ENCODE measurements around the gene ABCC1. TPM values are rescaled to one million over a fixed set of nuclear protein-coding genes. Genes with fewer than 3 reads are reported as not detected.

Gene ABCC1
- total and polyA plus RNA-seq, 2 of the 4 experiments (the other 2 are of a cell fraction), result 39.4 to 66.0 TPM

DNA sequence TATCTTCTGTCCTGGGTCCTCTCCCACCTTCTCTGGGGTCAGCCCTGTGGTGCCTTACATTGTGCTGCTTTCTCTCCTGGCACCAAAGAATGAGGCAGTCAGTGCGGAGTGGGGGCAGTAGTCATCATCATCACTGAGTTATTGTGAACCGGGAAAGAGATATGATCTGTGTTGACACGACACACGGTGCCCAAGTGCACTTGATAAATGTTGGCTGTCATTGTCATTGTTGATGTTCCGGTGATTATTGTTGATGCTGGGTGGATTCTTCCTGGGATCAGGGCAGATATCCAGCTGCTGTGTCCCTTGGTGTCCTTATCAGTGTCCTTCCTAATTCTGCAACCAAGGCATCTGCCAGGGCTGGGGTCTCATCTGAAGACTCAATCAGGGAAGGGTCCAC is 152.2 kb downstream of the ABCC1 start:
- CTCF ChIA-PET, result interaction anchor here (0.6 kb wide), 1 partner anchor 268 kb away, joined by 4 read pairs; no protein-coding TSS in a partner anchor
- TF ChIP-seq RCOR1 (IDR thresholded peaks at IDR 0.05; ENCODE audit: insufficient replicate concordance, low read length) (no peak), MXI1 (IDR thresholded peaks at IDR 0.05; ENCODE audit: borderline replicate concordance, low read depth, low read length) (no peak), MAFK (IDR thresholded peaks at IDR 0.05; ENCODE audit: low read depth, low read length) (no peak), CHD1 (IDR thresholded peaks at IDR 0.05; ENCODE audit: low read depth, low read length) (no peak), RFX5 (IDR thresholded peaks at IDR 0.05; ENCODE audit: low read depth, low read length) (no peak), BHLHE40 (IDR thresholded peaks at IDR 0.05; ENCODE audit: low read depth, low read length) (no peak), POLR2A (IDR thresholded peaks at IDR 0.05; ENCODE audit: low read depth, low read length) (no peak), FOS (IDR thresholded peaks at IDR 0.05; ENCODE audit: low read depth, low read length) (no peak), NFE2L2 (IDR thresholded peaks at IDR 0.05; ENCODE audit: low read depth, low read length) (no peak), CEBPB (IDR thresholded peaks at IDR 0.05; ENCODE audit: low read depth, low read length) (no peak), SMC3 (IDR thresholded peaks at IDR 0.05; ENCODE audit: low read depth, low read length) (no peak), RAD21 (IDR thresholded peaks at IDR 0.05; ENCODE audit: low read length) (no peak), MAZ (IDR thresholded peaks at IDR 0.05; ENCODE audit: borderline replicate concordance, low read depth, low read length) (no peak)
- TF ChIP-seq, protein P1, sequence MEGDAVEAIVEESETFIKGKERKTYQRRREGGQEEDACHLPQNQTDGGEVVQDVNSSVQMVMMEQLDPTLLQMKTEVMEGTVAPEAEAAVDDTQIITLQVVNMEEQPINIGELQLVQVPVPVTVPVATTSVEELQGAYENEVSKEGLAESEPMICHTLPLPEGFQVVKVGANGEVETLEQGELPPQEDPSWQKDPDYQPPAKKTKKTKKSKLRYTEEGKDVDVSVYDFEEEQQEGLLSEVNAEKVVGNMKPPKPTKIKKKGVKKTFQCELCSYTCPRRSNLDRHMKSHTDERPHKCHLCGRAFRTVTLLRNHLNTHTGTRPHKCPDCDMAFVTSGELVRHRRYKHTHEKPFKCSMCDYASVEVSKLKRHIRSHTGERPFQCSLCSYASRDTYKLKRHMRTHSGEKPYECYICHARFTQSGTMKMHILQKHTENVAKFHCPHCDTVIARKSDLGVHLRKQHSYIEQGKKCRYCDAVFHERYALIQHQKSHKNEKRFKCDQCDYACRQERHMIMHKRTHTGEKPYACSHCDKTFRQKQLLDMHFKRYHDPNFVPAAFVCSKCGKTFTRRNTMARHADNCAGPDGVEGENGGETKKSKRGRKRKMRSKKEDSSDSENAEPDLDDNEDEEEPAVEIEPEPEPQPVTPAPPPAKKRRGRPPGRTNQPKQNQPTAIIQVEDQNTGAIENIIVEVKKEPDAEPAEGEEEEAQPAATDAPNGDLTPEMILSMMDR (conservative IDR thresholded peaks at IDR 0.05; ENCODE audit: low read depth, low read length), result no peak
- TF ChIP-seq, protein P2, sequence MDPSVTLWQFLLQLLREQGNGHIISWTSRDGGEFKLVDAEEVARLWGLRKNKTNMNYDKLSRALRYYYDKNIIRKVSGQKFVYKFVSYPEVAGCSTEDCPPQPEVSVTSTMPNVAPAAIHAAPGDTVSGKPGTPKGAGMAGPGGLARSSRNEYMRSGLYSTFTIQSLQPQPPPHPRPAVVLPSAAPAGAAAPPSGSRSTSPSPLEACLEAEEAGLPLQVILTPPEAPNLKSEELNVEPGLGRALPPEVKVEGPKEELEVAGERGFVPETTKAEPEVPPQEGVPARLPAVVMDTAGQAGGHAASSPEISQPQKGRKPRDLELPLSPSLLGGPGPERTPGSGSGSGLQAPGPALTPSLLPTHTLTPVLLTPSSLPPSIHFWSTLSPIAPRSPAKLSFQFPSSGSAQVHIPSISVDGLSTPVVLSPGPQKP (IDR thresholded peaks at IDR 0.05; ENCODE audit: borderline replicate concordance, low read depth, low read length), result no peak
- TF ChIP-seq, protein P3, sequence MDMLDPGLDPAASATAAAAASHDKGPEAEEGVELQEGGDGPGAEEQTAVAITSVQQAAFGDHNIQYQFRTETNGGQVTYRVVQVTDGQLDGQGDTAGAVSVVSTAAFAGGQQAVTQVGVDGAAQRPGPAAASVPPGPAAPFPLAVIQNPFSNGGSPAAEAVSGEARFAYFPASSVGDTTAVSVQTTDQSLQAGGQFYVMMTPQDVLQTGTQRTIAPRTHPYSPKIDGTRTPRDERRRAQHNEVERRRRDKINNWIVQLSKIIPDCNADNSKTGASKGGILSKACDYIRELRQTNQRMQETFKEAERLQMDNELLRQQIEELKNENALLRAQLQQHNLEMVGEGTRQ (IDR thresholded peaks at IDR 0.05; ENCODE audit: low read depth, low read length), result no peak

More for the DNA sequence above, 152.2 kb downstream of the ABCC1 start:
- Histone ChIP-seq H3K27ac (ENCODE audit: insufficient read depth, low read length) (no peak overlapping the region), H2BK20ac (ENCODE audit: low read depth, low read length) (no peak overlapping the region), H3K4me3 (ENCODE audit: insufficient read depth, low read depth, low read length) (no peak overlapping the region), H3K4ac (ENCODE audit: low read depth, low read length) (0 out of 2 replicates have a peak overlapping the region, but pooled peaks have one; percentile 5), H3K27me3 (ENCODE audit: control insufficient read depth, insufficient read depth, low read length) (no peaks in the 10 kb centered on the region), H3K56ac (ENCODE audit: extremely low read depth, insufficient read depth, low read length) (no peak overlapping the region), H2BK5ac (ENCODE audit: low read depth, low read length, poor library complexity, severe bottlenecking) (no peak overlapping the region), H2BK120ac (ENCODE audit: low read depth, low read length) (no peak overlapping the region), H4K5ac (ENCODE audit: low read depth, low read length) (no peak overlapping the region), H2AFZ (replicated peaks; ENCODE audit: low read length, poor library complexity) (no peak overlapping the region), H3K9me1 (ENCODE audit: insufficient read depth, low read length) (peaks cover 30% of the 10 kb centered on the region), H3K9ac (ENCODE audit: low read depth, low read length) (no peak overlapping the region), H3K79me1 (ENCODE audit: low read depth in 1 of 2, low read length in 2 of 2) (peaks cover 30 to 68% of the 10 kb centered on the region in 2 experiments), H2BK15ac (ENCODE audit: low read depth, low read length) (no peak overlapping the region), H3K9me3 (ENCODE audit: control insufficient read depth, insufficient read depth, low read length) (no peaks in the 10 kb centered on the region), H3K36me3 (ENCODE audit: control insufficient read depth, insufficient read depth, low read length) (peaks cover 82% of the 10 kb centered on the region), H3K4me1 (ENCODE audit: control insufficient read depth, insufficient read depth, low read length) (peaks cover 10% of the 10 kb centered on the region), H2AK9ac (replicated peaks; ENCODE audit: low read depth, low read length, poor library complexity) (peak overlapping the region; percentile 1), H2AK5ac (ENCODE audit: low read depth, low read length) (no peak overlapping the region), H3K4me2 (ENCODE audit: low read depth, low read length) (no peak overlapping the region), H3K23ac (ENCODE audit: low read depth, low read length) (no peak overlapping the region), H3K18ac (ENCODE audit: low read depth, low read length) (no peak overlapping the region), H4K20me1 (ENCODE audit: insufficient read depth, low read length) (peaks cover 27% of the 10 kb centered on the region), H4K91ac (ENCODE audit: insufficient read depth, low read depth, low read length) (no peak overlapping the region), H4K8ac (ENCODE audit: low read depth in 2 of 2, low read length in 2 of 2) (no peak overlapping the region), H3K14ac (replicated peaks; ENCODE audit: low read depth, low read length) (no peak overlapping the region)
- DNase-seq, result no peak
- intact Hi-C loops (cut with micrococcal nuclease) (no loop called here), in situ Hi-C loops (cut with MboI; ENCODE audit: low sequenced_read_pairs) (no loop called here), dilution Hi-C loops (cut with HindIII; ENCODE audit: low sequenced_read_pairs, unreplicated experiment) (no loop called here)
- 82% methylated on average over 4 of the region's 5 CpGs; no CpG with 5 or more reads in 1 of the 2 experiments for WGBS, 2 experiments (ENCODE audit: extremely low coverage in 2 of 2, insufficient read length in 1 of 2)
- BruUV-seq (replicated peaks), result no TSS peak
- ATAC-seq (ENCODE audit: low read depth), result no peak
- POLR2A ChIA-PET (ENCODE audit: unreplicated experiment), result interaction anchor here (0.6 kb wide), 1 partner anchor 11 kb away, joined by 11 read pairs; no protein-coding TSS in a partner anchor

All from IMR-90 (cell line).